ENCODE measurements around the gene CIDEA. TPM values are rescaled to one million over a fixed set of nuclear protein-coding genes. Genes with fewer than 3 reads are reported as not detected.

Gene CIDEA
- total RNA-seq, 3 donors from 2014 or later: 32.4 to 461 (median 68.6) TPM

- Histone ChIP-seq H3K27ac (no peak overlapping the region), H3K27me3 (no peaks in the 10 kb centered on the region), H3K4me3 (no peak overlapping the region), H3K4me1 (no peaks in the 10 kb centered on the region), H3K36me3 (no peaks in the 10 kb centered on the region), H3K9me3 (peaks cover 0 to 8% of the 10 kb centered on the region in 2 donors)
- no peak for DNase-seq (ENCODE audit: low spot score in 2 of 2)
- TF ChIP-seq POLR2AphosphoS5 (IDR thresholded peaks at IDR 0.05) (no peak), POLR2A (IDR thresholded peaks at IDR 0.05) (no peak), CTCF (IDR thresholded peaks at IDR 0.05) (no peak)
- intact Hi-C loops (cut with DNase I; ENCODE audit: low total_unique reads): no loop called here
Observed at GRCh38 chr18:12310762-12311161, 56.6 kb downstream of the CIDEA start.

- Histone ChIP-seq H3K27me3 (no peaks in the 10 kb centered on the region), H3K4me3 (no peak overlapping the region), H3K9me3 (peaks cover 0 to 8% of the 10 kb centered on the region in 2 donors), H3K36me3 (no peaks in the 10 kb centered on the region), H3K4me1 (no peaks in the 10 kb centered on the region), H3K27ac (no peak overlapping the region)
- DNase-seq (ENCODE audit: low spot score in 2 of 2): no peak
- TF ChIP-seq CTCF (IDR thresholded peaks at IDR 0.05) (no peak), POLR2AphosphoS5 (IDR thresholded peaks at IDR 0.05) (no peak), POLR2A (IDR thresholded peaks at IDR 0.05) (no peak)
- intact Hi-C loops (cut with DNase I; ENCODE audit: low total_unique reads): no loop called here
Observed at GRCh38 chr18:12312976-12313375, 58.8 kb downstream of the CIDEA start.

- no peak overlapping the region for H3K27ac ChIP-seq
Observed at GRCh38 chr18:12313530-12314245, 59.5 kb downstream of the CIDEA start.

GRCh38 chr18:12314591-12315305 is 60.6 kb downstream of the CIDEA start:
- H3K9me3 ChIP-seq: peaks cover 0 to 8% of the 10 kb centered on the region in 2 donors
- no peaks in the 10 kb centered on the region for H3K36me3 ChIP-seq
- H3K4me1 ChIP-seq: no peaks in the 10 kb centered on the region
- H3K27ac ChIP-seq: no peak overlapping the region
- no peak overlapping the region for H3K4me3 ChIP-seq
- TF ChIP-seq CTCF (IDR thresholded peaks at IDR 0.05): no peak
- no peak for TF ChIP-seq POLR2AphosphoS5 (IDR thresholded peaks at IDR 0.05)
- TF ChIP-seq POLR2A (IDR thresholded peaks at IDR 0.05): no peak
- no peak for DNase-seq (ENCODE audit: low spot score in 2 of 2)
- intact Hi-C loops (cut with DNase I; ENCODE audit: low total_unique reads): no loop called here
- H3K27me3 ChIP-seq: no peaks in the 10 kb centered on the region

More at GRCh38 chr18:12313530-12314245, 59.5 kb downstream of the CIDEA start:
- Histone ChIP-seq H3K4me1 (no peaks in the 10 kb centered on the region), H3K27me3 (no peaks in the 10 kb centered on the region), H3K36me3 (no peaks in the 10 kb centered on the region), H3K9me3 (peaks cover 0 to 8% of the 10 kb centered on the region in 2 donors), H3K4me3 (no peak overlapping the region)
- intact Hi-C loops (cut with DNase I; ENCODE audit: low total_unique reads): no loop called here
- no peak for TF ChIP-seq POLR2A (IDR thresholded peaks at IDR 0.05)
- no peak for TF ChIP-seq CTCF (IDR thresholded peaks at IDR 0.05)
- TF ChIP-seq POLR2AphosphoS5 (IDR thresholded peaks at IDR 0.05): no peak
- DNase-seq (ENCODE audit: low spot score in 2 of 2): no peak

- no peak overlapping the region for H3K4me3 ChIP-seq
- no peak for DNase-seq (ENCODE audit: low spot score in 2 of 2)
- H3K4me1 ChIP-seq: no peaks in the 10 kb centered on the region
- peaks cover 0 to 8% of the 10 kb centered on the region in 2 donors for H3K9me3 ChIP-seq
- TF ChIP-seq POLR2AphosphoS5 (IDR thresholded peaks at IDR 0.05) (no peak), POLR2A (IDR thresholded peaks at IDR 0.05) (no peak), CTCF (IDR thresholded peaks at IDR 0.05) (no peak)
- no peaks in the 10 kb centered on the region for H3K36me3 ChIP-seq
- H3K27ac ChIP-seq: peak overlapping the region in 1 of 2 donors; percentile 26
- intact Hi-C loops (cut with DNase I; ENCODE audit: low total_unique reads): no loop called here
- no peaks in the 10 kb centered on the region for H3K27me3 ChIP-seq
Observed at GRCh38 chr18:12315490-12315889, 61.3 kb downstream of the CIDEA start.

All from breast epithelium (tissue), 4 donors.